Endothelial cell of umbilical vein (primary cell): Measurements from ENCODE around the gene ZSWIM2. TPM values are rescaled to one million over a fixed set of nuclear protein-coding genes. Genes with fewer than 3 reads are reported as not detected.

Source experiments
- BruUV-seq: library from RNA; stranded (reverse); fragments of 400-500 nt; replicated peaks from 2 replicates; lab custom pipeline; 2021; lab: Mats Ljungman, UMichigan
- CTCF ChIA-PET: fragments of 300-600, 350-600 bp; sonication (Branson Sonifier 250); formaldehyde crosslinking; loops from one replicate; lab custom pipeline; 2021; ENCODE audit warnings: antibody characterized with exemption, inconsistent platforms; lab: Charles Lee
- POLR2A ChIA-PET: fragments of 300-600, 350-600 bp; sonication (Branson Sonifier 250); formaldehyde crosslinking; loops from one replicate; lab custom pipeline; 2021; ENCODE audit warnings: antibody characterized with exemption, inconsistent platforms; lab: Charles Lee
- DNase-seq: peaks from one replicate; pipeline ENCODE4 v3.0.0-alpha.2; 2011; ENCODE audit warnings: low read depth, low spot score
- FAIRE-seq: peaks from 2 replicates; lab custom pipeline; 2011; peaks lifted over from hg19 to GRCh38; lab: Jason Lieb, UNC
- H2AFZ ChIP-seq: 2 replicates; pipeline ENCODE4 v1.6.0; 2012; ENCODE audit warnings: low read depth, low read length, control low read depth, inconsistent platforms
- H3K27ac ChIP-seq: 2 replicates; pipeline ENCODE4 v1.5.1; 2011; ENCODE audit warnings: low read depth, mild to moderate bottlenecking, control low read depth, low read length, moderate library complexity; ENCODE audit not compliant: insufficient read depth
- H3K27me3 ChIP-seq, 2 experiments: 2 replicates each; pipeline versions ENCODE4 v1.6.0 to v1.6.1; 2011; ENCODE audit warnings: low read length in 2 of 2, mixed read lengths in 1 of 2; ENCODE audit not compliant: control insufficient read depth in 2 of 2, insufficient read depth in 2 of 2
- H3K36me3 ChIP-seq, 2 experiments: 2 replicates in 1 of 2; 3 replicates in 1 of 2; pipeline ENCODE4 v1.5.1; 2011; ENCODE audit warnings: low read length in 2 of 2, mild to moderate bottlenecking in 1 of 2, moderate library complexity in 1 of 2; ENCODE audit not compliant: control insufficient read depth in 2 of 2, insufficient read depth in 2 of 2; ENCODE audit errors: extremely low read depth in 1 of 2
- H3K4me1 ChIP-seq: 3 replicates; pipeline ENCODE4 v1.5.1; 2011; ENCODE audit warnings: mild to moderate bottlenecking, low read length; ENCODE audit not compliant: control insufficient read depth, insufficient read depth; ENCODE audit errors: extremely low read depth
- H3K4me2 ChIP-seq: 2 replicates; pipeline ENCODE4 v1.6.1; 2011; ENCODE audit warnings: low read length, control low read depth, mixed read lengths; ENCODE audit not compliant: insufficient read depth
- H3K4me3 ChIP-seq, 3 experiments: fragments of 200-600 bp in 1 of 3; sonication (generic), shearing (Covaris generic) in 1 of 3; replicated peaks in 1 of 3; 2 replicates each; pipeline ENCODE4 v1.5.1; 2011 to 2016; ENCODE audit warnings: control low read depth in 3 of 3, low read length in 3 of 3, mild to moderate bottlenecking in 2 of 3, inconsistent platforms in 1 of 3, low read depth in 1 of 3, moderate library complexity in 1 of 3; ENCODE audit not compliant: insufficient read depth in 1 of 3
- H3K79me2 ChIP-seq: 2 replicates; pipeline ENCODE4 v1.6.0; 2012; ENCODE audit warnings: low read length, inconsistent platforms; ENCODE audit not compliant: control insufficient read depth, insufficient read depth
- H3K9ac ChIP-seq: replicated peaks from 2 replicates; pipeline ENCODE3; 2011; ENCODE audit warnings: low read length, control low read depth; ENCODE audit not compliant: insufficient read depth; ENCODE audit errors: extremely low read depth
- H3K9me1 ChIP-seq: replicated peaks from 3 replicates; pipeline ENCODE4 v1.6.0; 2011; ENCODE audit warnings: mild to moderate bottlenecking, low read length; ENCODE audit not compliant: control insufficient read depth, insufficient read depth; ENCODE audit errors: extremely low read depth
- H3K9me3 ChIP-seq: replicated peaks from 2 replicates; pipeline ENCODE4 v1.5.1; 2012; ENCODE audit warnings: low read length, inconsistent platforms; ENCODE audit not compliant: control insufficient read depth, insufficient read depth
- H4K20me1 ChIP-seq: replicated peaks from 2 replicates; pipeline ENCODE3; 2011; ENCODE audit warnings: mild to moderate bottlenecking, low read length; ENCODE audit not compliant: control insufficient read depth, insufficient read depth; ENCODE audit errors: extremely low read depth
- EZH2 ChIP-seq: IDR thresholded peaks from 2 replicates; pipeline ENCODE4 v1.6.1; 2012; ENCODE audit warnings: borderline replicate concordance, low read depth, mild to moderate bottlenecking, moderate library complexity, low read length, inconsistent platforms; ENCODE audit not compliant: severe bottlenecking
- FOS ChIP-seq: IDR thresholded peaks from 2 replicates; pipeline ENCODE4 v1.6.1; 2011; ENCODE audit warnings: mild to moderate bottlenecking, low read length, moderate library complexity, borderline replicate concordance; ENCODE audit not compliant: insufficient read depth
- GATA2 ChIP-seq: IDR thresholded peaks from 2 replicates; pipeline ENCODE4 v1.7.0; 2011; ENCODE audit warnings: low read depth, mild to moderate bottlenecking, moderate library complexity, mixed read lengths, low read length; ENCODE audit not compliant: insufficient read length, insufficient read depth
- JUN ChIP-seq: IDR thresholded peaks from 2 replicates; pipeline ENCODE4 v1.6.1; 2011; ENCODE audit warnings: borderline replicate concordance, low read depth; ENCODE audit not compliant: insufficient read length, insufficient read depth
- MYC ChIP-seq: IDR thresholded peaks from one replicate; pipeline ENCODE4 v1.6.1; 2011; ENCODE audit warnings: mild to moderate bottlenecking, low read depth, low read length
- POLR2A ChIP-seq: IDR thresholded peaks from 2 replicates; pipeline ENCODE4 v1.6.1; 2012; ENCODE audit warnings: low read depth, mild to moderate bottlenecking, control low read depth, low read length
- POLR2AphosphoS5 ChIP-seq: IDR thresholded peaks from 2 replicates; pipeline ENCODE4 v1.6.1; 2012; ENCODE audit warnings: low read depth, mild to moderate bottlenecking, control low read depth, low read length, moderate library complexity; ENCODE audit not compliant: insufficient read depth
- dilution Hi-C: fragments of 300-500 bp; cut with MboI; formaldehyde crosslinking; loops from one replicate; pipeline ENCODE4 v1.15.0; 2019; ENCODE audit warnings: low sequenced_read_pairs; ENCODE audit not compliant: extremely low pct_ligation_motif_present
- intact Hi-C: fragments of 100-400 bp; cut with micrococcal nuclease; formaldehyde crosslinking; loops from one replicate; pipeline ENCODE4 v1.10.0; 2022
- polyA plus RNA-seq, 4 experiments: library from polyadenylated mRNA; depleted of rRNA in 3 of 4; stranded (reverse) in 3 of 4; unstranded in 1 of 4; fragments of >200 nt; gene quantifications; 2 replicates each; pipeline versions ENCODE4 v1.2.1 to v1.2.3, GENCODE V29; 2011 to 2012; ENCODE audit warnings: missing spikeins in 1 of 4
- total RNA-seq: library from RNA; stranded (reverse); gene quantifications from 2 replicates; pipeline ENCODE4 v1.2.3, GENCODE V29; 2021
- TF ChIP-seq, protein P1 (sequence below): IDR thresholded peaks from 2 replicates; pipeline ENCODE4 v1.6.1; 2011; ENCODE audit not compliant: insufficient read depth, insufficient read length
- TF ChIP-seq, protein P2 (sequence below), 2 donors: IDR thresholded peaks; 1 replicate in 1 of 2; 2 replicates in 1 of 2; pipeline ENCODE4 v1.5.1; 2011; ENCODE audit warnings: low read length in 2 of 2, mild to moderate bottlenecking in 2 of 2, moderate library complexity in 2 of 2, control low read depth in 1 of 2, inconsistent platforms in 1 of 2, low read depth in 1 of 2; ENCODE audit not compliant: insufficient read depth in 1 of 2; ENCODE audit errors: extremely low read depth in 1 of 2

ZSWIM2 gene
- total and polyA plus RNA-seq, 2 donors (not counting 3 experiments of a cell fraction or from before 2014, with no cell fraction given) = not detected

DNA sequence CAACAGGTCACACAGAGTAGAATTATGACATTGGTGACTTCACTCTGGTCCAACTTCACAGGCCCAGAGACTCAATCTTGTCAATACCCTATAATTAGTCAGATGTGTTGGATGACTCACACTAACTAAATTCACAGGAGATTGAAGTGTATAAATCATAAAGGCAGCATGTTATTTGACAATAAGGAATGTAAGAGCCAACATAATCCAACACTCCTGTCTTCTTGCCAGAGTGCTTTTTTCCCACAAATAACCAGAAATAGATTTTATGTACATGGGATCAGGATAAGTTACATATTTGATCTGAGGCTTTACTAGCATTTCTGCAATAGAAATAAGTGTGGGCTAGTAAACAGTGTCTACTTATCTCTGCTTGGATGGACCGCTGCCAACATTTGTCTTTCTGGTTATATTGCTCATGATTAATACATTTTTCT is 42.2 kb upstream of the ZSWIM2 start:
- Histone ChIP-seq H3K9me1 (no peaks in the 10 kb centered on the region), H4K20me1 (no peaks in the 10 kb centered on the region), H2AFZ (no peak overlapping the region), H3K27me3 (no peaks in the 10 kb centered on the region), H3K36me3 (no peaks in the 10 kb centered on the region), H3K27ac (peak overlapping the region; percentile 38), H3K4me3 (no peak overlapping the region), H3K4me2 (peak overlapping the region; percentile 69), H3K9me3 (no peaks in the 10 kb centered on the region), H3K4me1 (peaks cover 37% of the 10 kb centered on the region), H3K9ac (no peak overlapping the region), H3K79me2 (no peaks in the 10 kb centered on the region)
- FAIRE-seq (peak; percentile 47), DNase-seq (peak; percentile 94)
- BruUV-seq = no TSS peak
- POLR2A ChIA-PET = no interaction called here
- intact Hi-C loops = no loop called here
- dilution Hi-C loops = no loop called here
- CTCF ChIA-PET = no interaction called here
- no peak for TF ChIP-seq EZH2
- TF ChIP-seq JUN = peak; percentile 93
- peak; percentile 76 for TF ChIP-seq FOS

DNA sequence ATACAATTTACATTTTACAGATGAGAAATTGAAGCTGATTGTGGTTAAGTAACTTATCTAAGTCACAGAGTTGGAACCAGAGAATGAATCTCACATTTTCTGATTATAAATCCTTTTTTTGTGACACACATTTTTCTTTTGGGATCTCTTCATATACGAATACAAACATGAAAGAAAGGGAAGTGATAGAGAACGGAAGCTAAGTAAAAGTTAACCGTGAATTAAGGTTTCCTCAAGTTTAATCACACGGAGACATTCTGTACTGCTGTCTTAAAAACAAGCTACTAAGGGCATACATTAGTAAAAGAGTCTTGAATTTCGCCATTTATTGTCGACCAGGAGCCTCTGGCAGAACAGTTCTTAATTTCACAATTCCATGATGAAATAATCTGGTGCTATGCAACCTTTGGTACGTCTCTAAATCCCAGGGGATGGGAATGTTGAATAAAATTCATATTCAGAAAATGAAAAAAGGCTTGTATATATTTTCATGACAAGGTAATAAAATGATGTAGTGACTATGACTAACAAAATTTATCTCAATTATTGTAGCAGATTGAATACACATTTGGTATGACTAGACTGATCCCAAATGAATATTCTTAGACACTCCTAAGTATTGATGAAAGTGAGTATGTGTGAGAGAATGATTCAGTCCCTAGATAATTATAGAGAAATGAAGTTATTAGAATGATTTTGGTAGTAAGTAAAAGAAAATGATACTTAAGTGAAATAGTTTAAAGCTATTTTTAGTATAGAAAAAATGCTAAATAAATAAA is 40.3 kb upstream of the ZSWIM2 start:
- BruUV-seq = no TSS peak
- DNase-seq (peak; percentile 35), FAIRE-seq (no peak)
- ChIA-PET POLR2A (no interaction called here), CTCF (interaction anchor here (1.7 kb wide), 1 partner anchor 27 kb away, joined by 3 read pairs; no protein-coding TSS in a partner anchor)
- dilution Hi-C loops = no loop called here
- Histone ChIP-seq H3K27ac (no peak overlapping the region), H3K4me2 (no peak overlapping the region), H3K4me1 (peaks cover 46% of the 10 kb centered on the region), H4K20me1 (no peaks in the 10 kb centered on the region), H3K36me3 (no peaks in the 10 kb centered on the region), H2AFZ (peak overlapping the region; percentile 37), H3K9ac (no peak overlapping the region), H3K9me1 (no peaks in the 10 kb centered on the region), H3K4me3 (no peak overlapping the region), H3K9me3 (no peaks in the 10 kb centered on the region), H3K27me3 (no peaks in the 10 kb centered on the region), H3K79me2 (no peaks in the 10 kb centered on the region)
- TF ChIP-seq, protein P1, sequence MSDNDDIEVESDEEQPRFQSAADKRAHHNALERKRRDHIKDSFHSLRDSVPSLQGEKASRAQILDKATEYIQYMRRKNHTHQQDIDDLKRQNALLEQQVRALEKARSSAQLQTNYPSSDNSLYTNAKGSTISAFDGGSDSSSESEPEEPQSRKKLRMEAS = no peak
- TF ChIP-seq POLR2AphosphoS5 = no peak
- TF ChIP-seq, protein P2, sequence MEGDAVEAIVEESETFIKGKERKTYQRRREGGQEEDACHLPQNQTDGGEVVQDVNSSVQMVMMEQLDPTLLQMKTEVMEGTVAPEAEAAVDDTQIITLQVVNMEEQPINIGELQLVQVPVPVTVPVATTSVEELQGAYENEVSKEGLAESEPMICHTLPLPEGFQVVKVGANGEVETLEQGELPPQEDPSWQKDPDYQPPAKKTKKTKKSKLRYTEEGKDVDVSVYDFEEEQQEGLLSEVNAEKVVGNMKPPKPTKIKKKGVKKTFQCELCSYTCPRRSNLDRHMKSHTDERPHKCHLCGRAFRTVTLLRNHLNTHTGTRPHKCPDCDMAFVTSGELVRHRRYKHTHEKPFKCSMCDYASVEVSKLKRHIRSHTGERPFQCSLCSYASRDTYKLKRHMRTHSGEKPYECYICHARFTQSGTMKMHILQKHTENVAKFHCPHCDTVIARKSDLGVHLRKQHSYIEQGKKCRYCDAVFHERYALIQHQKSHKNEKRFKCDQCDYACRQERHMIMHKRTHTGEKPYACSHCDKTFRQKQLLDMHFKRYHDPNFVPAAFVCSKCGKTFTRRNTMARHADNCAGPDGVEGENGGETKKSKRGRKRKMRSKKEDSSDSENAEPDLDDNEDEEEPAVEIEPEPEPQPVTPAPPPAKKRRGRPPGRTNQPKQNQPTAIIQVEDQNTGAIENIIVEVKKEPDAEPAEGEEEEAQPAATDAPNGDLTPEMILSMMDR (IDR thresholded peaks at IDR 0.05; ENCODE audit: extremely low read depth in 1 of 2, insufficient read depth in 1 of 2, low read depth in 1 of 2, low read length in 2 of 2) = no peak
- TF ChIP-seq JUN = no peak
- TF ChIP-seq GATA2 = no peak
- no peak for TF ChIP-seq POLR2A
- no peak for TF ChIP-seq EZH2
- TF ChIP-seq FOS = no peak
- TF ChIP-seq MYC = no peak
- intact Hi-C loops = no loop called here
